NCI-H2227 (cell line): ENCODE results near the gene IAPP.
"Not testable (repeated sequence)": the region's sequence is repeated elsewhere in the genome, so short reads cannot be mapped to it uniquely, and the experiment has no call there.

ENCODE experiments used
- DNase-seq: peaks from one replicate; lab custom pipeline; 2025; ENCODE audit not compliant: unreplicated experiment; lab: John Stamatoyannopoulos, UW

IAPP gene

GRCh38 chr12:21372602-21373001 lies at the start of gene IAPP:
IAPP (plus strand) TSS chr12:21372902; CDS start chr12:21373352, 450 bp downstream.
- no peak for DNase-seq

GRCh38 chr12:21323736-21324135 lies 49.0 kb upstream of the IAPP start:
- DNase-seq = no peak

DNA sequence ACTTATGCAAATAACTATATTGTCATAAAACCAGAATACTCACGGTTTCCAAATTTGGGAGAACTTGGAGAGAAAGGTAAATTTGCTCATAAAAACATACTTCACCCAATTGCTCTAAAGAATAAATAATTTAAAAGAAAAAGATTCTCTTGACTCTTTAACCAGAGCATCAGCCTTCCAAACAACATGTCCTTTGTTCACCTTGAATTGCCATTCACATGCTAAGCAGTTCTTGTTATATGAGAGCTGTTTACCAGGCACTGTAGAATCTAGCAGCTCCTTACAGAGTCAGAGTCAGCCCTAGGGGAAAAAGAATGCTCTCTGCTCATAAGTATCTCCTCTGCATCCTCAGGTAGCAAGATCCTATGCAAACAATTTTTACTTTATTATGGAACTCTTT lies 48.2 kb upstream of the IAPP start:
- no peak for DNase-seq

DNA sequence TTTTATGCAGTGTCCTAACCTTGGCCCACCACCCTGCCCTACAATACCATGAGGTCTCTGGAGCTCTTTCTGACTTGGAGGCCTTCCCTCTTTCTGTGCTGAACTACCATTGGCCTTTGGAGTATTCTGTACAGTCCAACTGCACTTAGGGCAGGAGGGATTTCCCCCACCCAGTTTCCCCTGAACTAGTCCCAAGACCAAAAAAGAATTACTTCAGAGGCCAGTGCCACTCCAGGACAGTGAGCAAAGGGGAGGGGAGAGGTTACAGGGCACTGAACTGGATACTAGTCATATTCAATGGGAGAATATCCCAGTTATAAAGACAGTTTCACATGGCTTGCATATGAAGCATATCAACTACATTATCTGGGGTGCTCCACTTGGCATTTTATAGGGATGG lies 44.1 kb upstream of the IAPP start:
- DNase-seq = no peak

DNA sequence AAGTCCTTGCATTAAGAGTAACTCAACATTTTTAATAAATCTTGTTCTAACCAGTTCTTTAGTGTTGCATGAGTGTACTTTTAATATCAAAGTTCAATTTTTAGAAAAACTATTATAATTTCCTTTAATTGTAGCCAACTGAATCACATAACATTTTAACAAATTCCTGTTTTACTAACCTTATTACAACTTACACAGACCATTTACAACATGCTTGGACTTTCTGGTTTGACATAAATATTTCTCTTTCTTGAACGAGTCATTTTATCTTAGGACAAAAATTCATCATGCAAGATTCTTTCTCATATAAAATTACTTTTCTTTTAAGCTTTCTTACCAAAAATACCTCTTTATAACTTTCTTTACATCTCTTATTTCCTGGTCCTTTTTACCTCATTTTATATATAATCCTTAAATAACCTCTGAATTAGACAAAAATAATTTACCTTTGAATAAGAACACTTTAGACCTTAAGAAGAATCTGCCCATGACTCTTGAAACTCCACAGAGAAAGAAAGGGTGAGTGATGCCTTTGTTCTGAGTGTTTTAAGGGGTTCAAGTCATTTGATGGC lies 41.9 kb upstream of the IAPP start:
- no peak for DNase-seq

- DNase-seq = no peak
Measured at GRCh38 chr12:21334771-21335325, 37.9 kb upstream of the IAPP start, which contains the start of gene SLCO1A2. SLCO1A2 (minus strand) TSS chr12:21334917; CDS start chr12:21334647, 270 bp downstream.

GRCh38 chr12:21336656-21337055 lies 36.0 kb upstream of the IAPP start:
- DNase-seq = no peak

DNA sequence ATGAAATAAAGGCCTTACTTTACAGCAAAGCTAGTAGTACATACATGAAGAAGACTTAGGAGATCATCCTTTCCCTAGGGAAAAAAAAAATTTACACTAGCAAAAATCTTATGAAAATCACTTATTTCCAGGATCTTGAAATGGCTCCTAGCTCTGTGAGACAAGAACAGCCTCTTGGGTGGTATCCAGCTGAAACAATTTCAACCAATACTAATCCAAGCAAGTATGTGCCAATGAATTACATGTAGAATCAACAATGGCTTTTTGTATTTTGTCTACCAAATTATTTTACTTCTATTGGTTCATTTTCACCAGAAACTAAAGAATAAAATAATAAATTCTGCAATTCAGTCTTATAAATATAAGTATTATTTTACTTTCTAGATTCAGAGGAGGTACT lies 35.2 kb upstream of the IAPP start:
- DNase-seq = no peak

- DNase-seq = no peak
Measured at GRCh38 chr12:21337959-21338744, 34.5 kb upstream of the IAPP start.

- DNase-seq = no peak
Measured at GRCh38 chr12:21339921-21340320, 32.8 kb upstream of the IAPP start.

- DNase-seq = no peak
Measured at GRCh38 chr12:21340403-21340802, 32.3 kb upstream of the IAPP start.

DNA sequence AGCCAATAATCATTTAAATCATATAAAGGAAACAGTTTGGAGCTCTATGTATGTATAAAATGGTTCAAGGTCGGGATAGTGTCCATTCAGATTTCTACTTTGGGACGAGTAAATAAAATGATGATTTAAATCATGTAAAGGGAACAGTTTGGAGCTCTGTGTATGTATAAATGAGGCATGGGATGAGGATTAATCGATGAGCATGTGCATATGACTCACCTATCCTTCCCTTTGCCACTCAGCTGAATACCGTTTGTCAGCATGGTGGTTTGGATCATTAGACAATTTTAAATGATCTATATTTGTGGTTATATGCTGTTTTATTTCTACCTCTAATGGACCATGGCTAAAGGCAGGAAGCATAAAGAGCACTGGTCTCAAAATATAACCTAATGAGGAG lies 30.9 kb upstream of the IAPP start:
- DNase-seq = no peak

DNA sequence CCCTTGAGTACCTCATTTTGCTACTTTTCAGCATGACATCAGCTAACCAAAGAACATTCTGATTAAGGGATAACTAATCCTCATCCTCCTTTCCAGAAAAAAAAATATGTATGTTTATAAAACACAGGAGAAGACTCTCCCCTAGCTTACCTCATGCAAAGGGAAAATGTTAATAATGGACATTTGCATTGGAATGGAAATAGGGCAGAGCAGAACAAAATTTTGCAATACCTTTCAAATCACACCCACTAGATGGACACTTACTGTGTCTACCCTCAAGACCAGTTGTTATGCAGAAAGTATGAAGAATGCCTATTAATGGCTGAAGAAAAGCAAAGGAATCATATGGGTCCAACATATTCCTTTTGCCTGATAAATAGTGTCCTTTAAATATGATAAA lies 29.1 kb upstream of the IAPP start:
- DNase-seq = no peak

DNA sequence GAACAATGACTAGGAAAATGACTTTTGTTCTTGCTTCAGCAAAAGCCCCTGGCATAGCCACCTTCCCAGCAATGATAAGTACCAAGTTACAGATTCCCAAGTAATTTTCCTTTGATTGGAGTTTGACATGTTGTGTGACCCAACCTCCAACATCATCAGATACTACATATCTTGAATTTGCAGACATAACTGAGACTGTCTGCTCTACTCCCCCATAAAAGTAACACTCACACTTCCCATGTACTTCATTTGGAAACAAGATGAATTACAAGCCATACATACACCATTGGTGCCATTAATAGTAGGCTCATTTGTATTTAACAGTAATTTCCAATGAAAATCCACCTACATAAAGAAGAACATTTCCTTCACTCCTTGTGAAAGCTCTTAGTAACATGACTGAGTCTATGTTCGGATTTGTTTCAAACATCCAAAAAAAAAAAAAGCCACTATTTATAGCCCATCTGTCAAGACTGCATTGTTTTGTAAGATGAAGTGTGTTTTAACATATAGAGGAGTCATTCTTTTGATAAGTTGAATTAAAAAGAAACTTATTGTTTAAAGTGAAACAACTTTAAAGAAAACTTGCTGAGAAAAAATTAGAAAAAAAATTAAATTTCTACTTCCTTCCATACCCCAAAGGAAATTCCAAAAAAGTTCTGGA lies 26.0 kb upstream of the IAPP start:
- no peak for DNase-seq

GRCh38 chr12:21350975-21351374 lies 21.7 kb upstream of the IAPP start:
- DNase-seq = no peak

DNA sequence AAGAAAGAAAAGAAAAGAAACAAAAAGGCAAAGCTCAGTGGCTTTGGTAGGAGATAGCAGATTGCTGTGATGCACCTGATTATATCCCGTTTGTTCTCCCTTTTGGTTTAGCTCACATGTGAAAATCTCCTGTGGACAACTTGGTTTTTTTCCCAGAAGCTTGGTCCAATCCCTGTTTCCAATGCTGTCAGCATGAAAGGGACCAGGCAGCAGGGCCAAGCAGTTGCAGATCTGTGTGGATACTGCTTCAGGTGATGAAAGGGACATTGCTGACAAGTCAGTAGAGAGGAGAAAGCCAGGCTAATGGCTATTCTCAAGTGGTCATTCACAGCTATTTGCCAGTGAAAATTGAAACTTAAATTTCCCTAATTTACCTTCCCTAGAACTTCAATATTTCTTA lies 19.2 kb upstream of the IAPP start:
- DNase-seq = no peak

DNA sequence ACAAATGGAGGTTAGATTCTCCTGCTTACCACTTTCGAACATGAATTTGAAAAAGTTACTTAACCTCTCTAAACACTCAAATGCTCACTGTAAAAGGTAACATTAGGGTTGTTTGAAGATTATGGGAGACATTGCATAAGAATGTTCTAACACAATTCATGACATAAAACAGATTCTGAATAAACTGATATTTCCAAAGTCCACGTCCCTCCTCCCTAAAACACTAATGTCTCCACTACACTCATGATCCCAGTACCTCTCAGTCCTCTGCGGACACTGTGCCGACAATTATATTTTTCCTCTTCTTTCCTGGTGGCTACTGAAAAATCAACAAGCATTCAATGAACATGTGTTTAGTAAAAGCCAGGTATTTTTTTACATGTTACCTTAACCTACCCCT lies 18.8 kb upstream of the IAPP start:
- no peak for DNase-seq

GRCh38 chr12:21354641-21355040 lies 18.1 kb upstream of the IAPP start:
- DNase-seq = no peak

- DNase-seq = not testable (repeated sequence)
Measured at GRCh38 chr12:21360632-21361031, 12.1 kb upstream of the IAPP start.

- DNase-seq = no peak
Measured at GRCh38 chr12:21369141-21369980, 3.3 kb upstream of the IAPP start.

- no peak for DNase-seq
Measured at GRCh38 chr12:21370845-21371449, 1.8 kb upstream of the IAPP start.
